CD4-positive, alpha-beta T cell (primary cell): ENCODE measurements around the gene TCF12. TPM values are rescaled to one million over a fixed set of nuclear protein-coding genes. Genes with fewer than 3 reads are reported as not detected.
"Not testable (repeated sequence)": the region's sequence is repeated elsewhere in the genome, so short reads cannot be mapped to it uniquely, and the experiment has no call there.

Experiments used
- ATAC-seq: fragments of 200-7000 bp; cut with Tn5 transposase; one replicate; pipeline ENCODE4 v1.10.0; 2022; ENCODE audit warnings: mild to moderate bottlenecking; ENCODE audit not compliant: poor library complexity
- CTCF ChIA-PET: fragments of 350-600 bp; sonication (Branson Sonifier 250); formaldehyde crosslinking; loops from one replicate; lab custom pipeline; 2021; ENCODE audit warnings: antibody characterized with exemption, inconsistent platforms; lab: Charles Lee
- POLR2A ChIA-PET: fragments of 350-600 bp; sonication (Branson Sonifier 250); formaldehyde crosslinking; loops from one replicate; lab custom pipeline; 2021; ENCODE audit warnings: antibody characterized with exemption, inconsistent platforms; lab: Charles Lee
- DNase-seq, 14 experiments: peaks; one replicate each; pipeline ENCODE4 v3.0.0-alpha.2; 2013 to 2020; ENCODE audit warnings: mixed read lengths in 2 of 14
- H3K27ac ChIP-seq, 2 donors: one replicate each; pipeline versions ENCODE4 v1.5.1 to v1.7.0; 2013; ENCODE audit warnings: low read length in 2 of 2, low read depth in 1 of 2, mild to moderate bottlenecking in 1 of 2
- H3K27me3 ChIP-seq, 2 experiments: 1 replicate in 1 of 2; 2 replicates in 1 of 2; pipeline versions ENCODE4 v1.6.1 to v1.7.0; 2013; ENCODE audit warnings: low read length in 2 of 2, control low read depth in 1 of 2, mild to moderate bottlenecking in 1 of 2, moderate library complexity in 1 of 2; ENCODE audit not compliant: insufficient read depth in 2 of 2, control insufficient read depth in 1 of 2
- H3K36me3 ChIP-seq: one replicate; pipeline ENCODE4 v1.6.1; 2013; ENCODE audit warnings: low read length, control low read depth; ENCODE audit not compliant: insufficient read depth
- H3K4me1 ChIP-seq: one replicate; pipeline ENCODE4 v1.6.1; 2013; ENCODE audit warnings: low read length, control low read depth; ENCODE audit not compliant: insufficient read depth
- H3K4me3 ChIP-seq: one replicate; pipeline ENCODE4 v1.5.1; 2013; ENCODE audit warnings: mild to moderate bottlenecking, low read length, moderate library complexity
- H3K9me3 ChIP-seq, 2 experiments: 1 replicate in 1 of 2; 2 replicates in 1 of 2; pipeline versions ENCODE4 v1.6.1 to v1.7.0; 2013; ENCODE audit warnings: low read length in 2 of 2, mild to moderate bottlenecking in 2 of 2, control low read depth in 1 of 2, moderate library complexity in 1 of 2; ENCODE audit not compliant: control insufficient read depth in 1 of 2, insufficient read depth in 1 of 2
- H3K27ac Mint-ChIP-seq: one replicate; pipeline ENCODE4 v1.8.0; 2020; ENCODE audit warnings: mixed read lengths
- H3K27me3 Mint-ChIP-seq: one replicate; pipeline ENCODE4 v1.8.0; 2021; ENCODE audit warnings: mixed read lengths
- H3K36me3 Mint-ChIP-seq: one replicate; pipeline ENCODE4 v1.8.0; 2021; ENCODE audit warnings: low read depth, mixed read lengths
- H3K4me1 Mint-ChIP-seq: one replicate; pipeline ENCODE4 v1.8.0; 2021; ENCODE audit warnings: low read depth, mixed read lengths
- H3K4me3 Mint-ChIP-seq: one replicate; pipeline ENCODE4 v1.8.0; 2020; ENCODE audit warnings: mild to moderate bottlenecking, mixed read lengths
- H3K9me3 Mint-ChIP-seq: one replicate; pipeline ENCODE4 v1.8.0; 2020; ENCODE audit warnings: mixed read lengths
- intact Hi-C, 2 experiments: fragments of 100-400 bp; cut with DNase I in 1 of 2; cut with micrococcal nuclease in 1 of 2; formaldehyde crosslinking; loops; one replicate each; pipeline versions ENCODE4 v1.15.1 to v1.9.0; 2023 to 2025; cut with DNase I, micrococcal nuclease
- total RNA-seq, 174 experiments: library from RNA in 2 of 174; stranded (reverse) in 2 of 174; gene quantifications; one replicate each; pipeline ENCODE4 v1.2.3 and lab custom pipeline; 2021 to 2026
- TF ChIP-seq, protein P1 (sequence below): fragments of 200-600 bp; IDR thresholded peaks from one replicate; pipeline ENCODE4 v1.8.0; 2022; ENCODE audit warnings: antibody characterized with exemption, mild to moderate bottlenecking

Gene TCF12
- total RNA-seq, 2 experiments from 2014 or later, result 54.0 TPM

DNA sequence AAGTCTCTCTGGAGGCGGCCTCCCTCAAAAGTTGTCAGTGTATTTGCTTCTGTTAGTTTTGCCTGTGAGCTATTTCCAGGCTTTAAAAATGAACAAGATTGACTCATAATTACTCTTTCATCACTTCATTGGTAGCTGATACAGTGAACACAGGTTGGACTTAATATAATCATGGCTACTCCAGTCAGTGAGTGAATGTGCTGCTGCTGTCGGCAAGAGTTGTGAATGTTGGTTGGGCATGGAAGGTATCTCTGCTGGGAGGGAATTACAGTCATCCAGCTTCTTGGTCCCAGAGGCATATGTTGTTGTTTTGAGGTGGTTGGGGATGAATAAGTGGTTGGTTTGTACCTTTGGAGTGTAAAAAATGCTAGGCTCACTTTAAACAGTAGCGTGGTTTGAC is 11.5 kb downstream of the TCF12 start:
- no peak overlapping the region for H3K27ac ChIP-seq
- no peaks in the 10 kb centered on the region for H3K9me3 ChIP-seq
- ChIA-PET POLR2A (interaction anchor here (0.6 to 5.7 kb wide), 2 partner anchors 10 to 11 kb away, joined by 3 to 36 read pairs; partner anchors contain the start of gene TCF12), CTCF (interaction anchor here (0.6 kb wide), 1 partner anchor 204 kb away, joined by 3 read pairs; no protein-coding TSS in a partner anchor)
- no peak for ATAC-seq
- intact Hi-C loops, result loop anchor here (10.0 kb wide), 3 partner anchors 135 to 685 kb away; partner anchors contain the start of gene RFX7 (in 1 of the 2)
- Mint-ChIP-seq H3K36me3 (peaks cover 65% of the 10 kb centered on the region), H3K9me3 (no peaks in the 10 kb centered on the region), H3K27me3 (no peaks in the 10 kb centered on the region), H3K27ac (peak overlapping the region; percentile 79), H3K4me1 (peaks cover 91% of the 10 kb centered on the region), H3K4me3 (no peak overlapping the region)
- peaks cover 4% of the 10 kb centered on the region for H3K36me3 ChIP-seq
- H3K4me1 ChIP-seq, result peaks cover 3% of the 10 kb centered on the region
- no peaks in the 10 kb centered on the region for H3K27me3 ChIP-seq
- H3K4me3 ChIP-seq, result no peak overlapping the region
- DNase-seq, result no peak
- TF ChIP-seq, protein P1, sequence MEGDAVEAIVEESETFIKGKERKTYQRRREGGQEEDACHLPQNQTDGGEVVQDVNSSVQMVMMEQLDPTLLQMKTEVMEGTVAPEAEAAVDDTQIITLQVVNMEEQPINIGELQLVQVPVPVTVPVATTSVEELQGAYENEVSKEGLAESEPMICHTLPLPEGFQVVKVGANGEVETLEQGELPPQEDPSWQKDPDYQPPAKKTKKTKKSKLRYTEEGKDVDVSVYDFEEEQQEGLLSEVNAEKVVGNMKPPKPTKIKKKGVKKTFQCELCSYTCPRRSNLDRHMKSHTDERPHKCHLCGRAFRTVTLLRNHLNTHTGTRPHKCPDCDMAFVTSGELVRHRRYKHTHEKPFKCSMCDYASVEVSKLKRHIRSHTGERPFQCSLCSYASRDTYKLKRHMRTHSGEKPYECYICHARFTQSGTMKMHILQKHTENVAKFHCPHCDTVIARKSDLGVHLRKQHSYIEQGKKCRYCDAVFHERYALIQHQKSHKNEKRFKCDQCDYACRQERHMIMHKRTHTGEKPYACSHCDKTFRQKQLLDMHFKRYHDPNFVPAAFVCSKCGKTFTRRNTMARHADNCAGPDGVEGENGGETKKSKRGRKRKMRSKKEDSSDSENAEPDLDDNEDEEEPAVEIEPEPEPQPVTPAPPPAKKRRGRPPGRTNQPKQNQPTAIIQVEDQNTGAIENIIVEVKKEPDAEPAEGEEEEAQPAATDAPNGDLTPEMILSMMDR, result no peak

DNA sequence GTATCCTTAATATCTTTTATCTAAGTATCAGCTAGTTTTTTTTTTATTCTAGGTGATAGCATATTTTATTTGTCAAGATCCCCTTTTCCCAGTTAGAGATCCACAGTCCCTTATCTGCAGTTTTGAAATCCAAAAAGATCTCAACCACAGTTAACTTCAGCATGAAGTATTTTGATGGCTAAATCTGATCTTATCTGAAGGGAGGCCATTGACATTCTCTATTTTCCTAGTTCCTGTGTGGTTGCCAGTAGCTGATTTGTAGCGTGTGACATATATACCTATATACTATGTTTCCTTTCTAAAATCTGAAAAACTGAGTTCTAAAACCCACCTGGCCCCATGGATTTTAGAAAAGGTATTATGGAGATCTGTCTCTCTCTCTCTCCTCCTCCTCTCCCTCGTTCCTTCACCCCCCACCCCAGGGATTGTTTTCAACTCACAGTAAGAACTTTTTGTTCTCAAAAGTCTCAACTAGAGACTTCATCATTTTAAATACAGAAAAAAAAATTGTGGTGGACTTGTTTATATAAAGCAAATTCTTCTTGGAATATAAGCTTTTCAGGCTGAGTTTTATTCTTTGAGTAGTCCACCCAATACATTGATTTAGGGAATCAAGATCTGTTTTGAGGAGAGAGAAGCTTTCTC is 12.3 kb downstream of the TCF12 start:
- ChIA-PET POLR2A (interaction anchor here (0.6 to 5.7 kb wide), 2 partner anchors 9 to 12 kb away, joined by 3 to 36 read pairs; partner anchors contain the start of gene TCF12), CTCF (no interaction called here)
- DNase-seq (no peak), ATAC-seq (no peak)
- peaks cover 7% of the 10 kb centered on the region for H3K36me3 ChIP-seq
- peaks cover 93% of the 10 kb centered on the region for H3K4me1 Mint-ChIP-seq
- peaks cover 2% of the 10 kb centered on the region for H3K9me3 Mint-ChIP-seq
- TF ChIP-seq, protein P1, result no peak
- no peaks in the 10 kb centered on the region for H3K9me3 ChIP-seq
- H3K27ac Mint-ChIP-seq, result peak overlapping the region; percentile 79
- H3K27me3 Mint-ChIP-seq, result no peaks in the 10 kb centered on the region
- H3K36me3 Mint-ChIP-seq, result peaks cover 67% of the 10 kb centered on the region
- H3K27me3 ChIP-seq, result no peaks in the 10 kb centered on the region
- intact Hi-C loops, result loop anchor here in 1 of 2 experiments (10.0 kb wide), 1 partner anchor 134 kb away; no protein-coding TSS in a partner anchor
- no peak overlapping the region for H3K27ac ChIP-seq
- no peak overlapping the region for H3K4me3 ChIP-seq
- peaks cover 3% of the 10 kb centered on the region for H3K4me1 ChIP-seq
- peak overlapping the region; percentile 36 for H3K4me3 Mint-ChIP-seq

DNA sequence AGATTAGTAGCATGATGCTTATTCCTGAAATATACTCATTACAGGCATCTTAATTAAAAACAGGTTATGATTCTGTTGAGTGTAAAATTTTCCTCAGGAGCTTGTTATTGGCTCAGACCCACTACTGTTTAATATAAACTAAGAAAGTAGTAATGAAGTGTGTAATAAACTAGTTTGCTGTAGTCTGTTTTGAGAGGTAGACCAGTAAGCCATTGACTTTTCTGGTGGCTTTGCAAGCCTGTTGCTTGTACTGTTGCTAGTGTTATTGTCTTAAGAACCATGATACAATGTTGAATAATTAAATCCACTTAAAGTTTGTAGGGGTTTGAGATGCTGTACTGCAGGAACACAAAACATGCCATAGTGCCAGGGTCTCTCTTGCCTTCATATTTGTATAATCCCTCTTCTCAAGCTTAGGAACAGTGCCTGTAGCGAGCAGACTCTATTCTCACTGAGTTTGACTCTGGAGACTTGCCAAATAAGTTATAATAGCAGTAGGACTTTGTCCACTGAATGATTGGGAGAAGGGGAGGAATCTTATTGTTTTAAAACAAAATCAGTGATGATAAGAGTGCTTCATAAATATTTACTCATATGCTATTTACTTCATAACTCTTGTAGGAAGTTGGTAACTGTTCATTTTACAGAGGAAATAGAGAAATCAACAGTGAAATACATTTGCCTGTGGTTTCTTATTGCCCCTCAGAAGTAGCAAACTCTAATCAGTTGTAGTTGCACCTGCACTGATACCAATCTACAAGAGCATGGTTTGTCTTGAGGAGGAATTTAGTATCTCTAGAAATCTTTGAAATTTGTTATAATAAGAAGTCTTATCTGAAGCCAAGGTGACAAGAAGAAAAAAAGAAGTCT is 13.4 kb downstream of the TCF12 start:
- Mint-ChIP-seq H3K9me3 (peaks cover 2% of the 10 kb centered on the region), H3K36me3 (peaks cover 70% of the 10 kb centered on the region), H3K27ac (peak overlapping the region; percentile 79), H3K27me3 (no peaks in the 10 kb centered on the region), H3K4me1 (peaks cover 94% of the 10 kb centered on the region), H3K4me3 (peak overlapping the region; percentile 60)
- intact Hi-C loops, result loop anchor here in 1 of 2 experiments (10.0 kb wide), 1 partner anchor 133 kb away; no protein-coding TSS in a partner anchor
- H3K27ac ChIP-seq, result no peak overlapping the region
- H3K4me3 ChIP-seq, result no peak overlapping the region
- DNase-seq (peak in 1 of 14 experiments; percentile 21), ATAC-seq (peak; percentile 49)
- H3K9me3 ChIP-seq, result no peaks in the 10 kb centered on the region
- H3K36me3 ChIP-seq, result peaks cover 7% of the 10 kb centered on the region
- TF ChIP-seq, protein P1, result no peak
- peaks cover 3% of the 10 kb centered on the region for H3K4me1 ChIP-seq
- ChIA-PET POLR2A (interaction anchor here (5.7 kb wide), 1 partner anchor 13 kb away, joined by 36 read pairs; the partner anchor contains the start of gene TCF12), CTCF (no interaction called here)
- no peaks in the 10 kb centered on the region for H3K27me3 ChIP-seq

DNA sequence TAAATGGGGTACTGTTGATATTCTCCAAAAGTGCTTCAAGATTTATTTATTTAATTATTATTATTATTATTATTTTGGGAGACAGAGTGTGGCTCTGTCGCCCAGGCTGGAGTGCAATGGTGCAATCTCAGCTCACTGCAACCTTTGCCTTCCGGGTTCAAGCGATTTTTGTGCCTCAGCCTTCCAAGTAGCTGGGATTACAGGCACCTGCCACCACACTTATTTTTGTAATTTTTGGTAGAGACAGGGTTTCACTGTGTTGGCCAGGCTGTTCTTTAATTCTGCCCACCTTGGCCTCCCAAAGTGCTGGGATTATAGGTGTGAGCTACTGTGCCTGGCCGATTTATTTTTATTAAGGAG is 14.0 kb downstream of the TCF12 start:
- DNase-seq, H3K9me3 Mint-ChIP-seq, CTCF ChIA-PET, POLR2A ChIA-PET, H3K27me3 Mint-ChIP-seq, H3K9me3 ChIP-seq, H3K27me3 ChIP-seq, H3K4me3 Mint-ChIP-seq, H3K4me3 ChIP-seq, H3K4me1 ChIP-seq, H3K27ac ChIP-seq, H3K36me3 ChIP-seq, ATAC-seq: not testable (repeated sequence)
- intact Hi-C loops, result loop anchor here in 1 of 2 experiments (10.0 kb wide), 1 partner anchor 132 kb away; no protein-coding TSS in a partner anchor
- Mint-ChIP-seq H3K36me3 (peaks cover 74% of the 10 kb centered on the region), H3K27ac (peak overlapping the region; percentile 79), H3K4me1 (peaks cover 95% of the 10 kb centered on the region)
